Measurements from ENCODE around the gene MBD1. TPM values are rescaled to one million over a fixed set of nuclear protein-coding genes. Genes with fewer than 3 reads are reported as not detected.

Gene MBD1
- total and polyA plus RNA-seq, 12 donors, result 46.2 to 156 (median 73.9) TPM

- Histone ChIP-seq H3K9me3 (replicated peaks in 1 of 3) (peaks cover 0 to 6% (median 0%) of the 10 kb centered on the region in 3 donors), H3K27ac (no peak overlapping the region), H3K27me3 (no peaks in the 10 kb centered on the region), H3K4me1 (replicated peaks in 1 of 2) (no peaks in the 10 kb centered on the region), H3K4me3 (no peak overlapping the region), H3K36me3 (replicated peaks in 1 of 2) (no peaks in the 10 kb centered on the region)
- intact Hi-C loops (cut with DNase I), result no loop called here
- DNase-seq, result no peak
- TF ChIP-seq CTCF (IDR thresholded peaks at IDR 0.05), result no peak
- WGBS, 4 donors, result 77 to 84% (median 81%) methylated on average over 5 of the region's 5 CpGs
Measured at GRCh38 chr18:50320719-50321118, 39.4 kb upstream of the MBD1 start.

GRCh38 chr18:50315100-50315871 is 34.0 kb upstream of the MBD1 start:
- Histone ChIP-seq H3K27me3 (peaks cover 5% of the 10 kb centered on the region), H3K27ac (no peak overlapping the region), H3K4me3 (no peak overlapping the region), H3K4me1 (replicated peaks in 1 of 2) (no peaks in the 10 kb centered on the region), H3K36me3 (replicated peaks in 1 of 2) (no peaks in the 10 kb centered on the region), H3K9me3 (replicated peaks in 1 of 3) (no peaks in the 10 kb centered on the region)
- 55 to 61% (median 60%) methylated on average over 5 of the region's 5 CpGs for WGBS, 4 donors
- DNase-seq, result no peak
- intact Hi-C loops (cut with DNase I), result loop anchor here in 1 of 2 donors (10.0 kb wide), 1 partner anchor 50 kb away; no protein-coding TSS in a partner anchor
- TF ChIP-seq POLR2A (IDR thresholded peaks at IDR 0.05) (no peak), CTCF (IDR thresholded peaks at IDR 0.05) (no peak)

GRCh38 chr18:50313873-50314460 is 32.6 kb upstream of the MBD1 start:
- H3K4me1 ChIP-seq (replicated peaks in 1 of 2), result no peaks in the 10 kb centered on the region
- no peak overlapping the region for H3K4me3 ChIP-seq
- H3K36me3 ChIP-seq (replicated peaks in 1 of 2), result no peaks in the 10 kb centered on the region
- TF ChIP-seq CTCF (IDR thresholded peaks at IDR 0.05) (no peak), POLR2A (IDR thresholded peaks at IDR 0.05) (no peak)
- no peaks in the 10 kb centered on the region for H3K9me3 ChIP-seq (replicated peaks in 1 of 3)
- DNase-seq, result no peak
- WGBS, 4 donors, result 28 to 51% (median 47%) methylated on average over 2 of the region's 2 CpGs
- intact Hi-C loops (cut with DNase I), result loop anchor here in 1 of 2 donors (10.0 kb wide), 1 partner anchor 51 kb away; no protein-coding TSS in a partner anchor
- H3K27ac ChIP-seq, result no peak overlapping the region
- H3K27me3 ChIP-seq, result peaks cover 5% of the 10 kb centered on the region

- TF ChIP-seq CTCF (IDR thresholded peaks at IDR 0.05) (no peak), POLR2A (IDR thresholded peaks at IDR 0.05) (no peak)
- intact Hi-C loops (cut with DNase I), result loop anchor here in 1 of 2 donors (10.0 kb wide), 1 partner anchor 52 kb away; no protein-coding TSS in a partner anchor
Measured at GRCh38 chr18:50313031-50313607, 31.8 kb upstream of the MBD1 start.

More at GRCh38 chr18:50313031-50313607, 31.8 kb upstream of the MBD1 start:
- Histone ChIP-seq H3K4me1 (replicated peaks in 1 of 2) (peaks cover 3 to 6% of the 10 kb centered on the region in 2 donors), H3K27ac (no peak overlapping the region), H3K27me3 (peaks cover 5% of the 10 kb centered on the region), H3K4me3 (no peak overlapping the region), H3K9me3 (replicated peaks in 1 of 3) (no peaks in the 10 kb centered on the region), H3K36me3 (replicated peaks in 1 of 2) (no peaks in the 10 kb centered on the region)
- no peak for DNase-seq
- 70 to 88% (median 80%) methylated on average over 2 of the region's 2 CpGs for WGBS, 4 donors

Measured in adrenal gland (tissue), 12 donors.